CD4-positive, alpha-beta T cell treated with Interleukin-4 for 4 hours (primary cell): ENCODE results near the gene CNTNAP1.

Source experiments
- DNase-seq: peaks from one replicate; pipeline ENCODE4 v3.0.0-alpha.2; 2020

The CNTNAP1 gene

GRCh38 chr17:42670789-42671657 is 11.3 kb upstream of the CNTNAP1 start:
- no peak for DNase-seq

- DNase-seq = no peak
Measured at GRCh38 chr17:42672038-42672437, 10.3 kb upstream of the CNTNAP1 start.

- no peak for DNase-seq
Measured at GRCh38 chr17:42673266-42673884, 9.0 kb upstream of the CNTNAP1 start.

- peak; percentile 13 for DNase-seq
Measured at GRCh38 chr17:42673885-42674754, 8.2 kb upstream of the CNTNAP1 start.

GRCh38 chr17:42674755-42675347 is 7.5 kb upstream of the CNTNAP1 start:
- no peak for DNase-seq

- DNase-seq = no peak
Measured at GRCh38 chr17:42675348-42675964, 6.9 kb upstream of the CNTNAP1 start.

- DNase-seq = no peak
Measured at GRCh38 chr17:42675965-42676423, 6.3 kb upstream of the CNTNAP1 start.

- DNase-seq = no peak
Measured at GRCh38 chr17:42676424-42677011, 5.8 kb upstream of the CNTNAP1 start, which contains the start of gene PLEKHH3. Gene PLEKHH3, minus strand, starts transcription at chr17:42676994. Its CDS starts 431 bp downstream, at chr17:42676563.

- peak; percentile 98 for DNase-seq
Measured at GRCh38 chr17:42677012-42677857, 5.1 kb upstream of the CNTNAP1 start.

- peak; percentile 67 for DNase-seq
Measured at GRCh38 chr17:42677921-42678781, 4.2 kb upstream of the CNTNAP1 start.

GRCh38 chr17:42678951-42679491 is 3.3 kb upstream of the CNTNAP1 start:
- peak; percentile 42 for DNase-seq

GRCh38 chr17:42679492-42680330 is 2.6 kb upstream of the CNTNAP1 start:
- DNase-seq = peak; percentile 70

- no peak for DNase-seq
Measured at GRCh38 chr17:42680331-42680808, 2.0 kb upstream of the CNTNAP1 start.

- no peak for DNase-seq
Measured at GRCh38 chr17:42682722-42683403, 532 bp downstream of the CNTNAP1 start.

GRCh38 chr17:42683407-42684034 is 1.2 kb downstream of the CNTNAP1 start:
- no peak for DNase-seq

GRCh38 chr17:42684929-42685556 is 2.7 kb downstream of the CNTNAP1 start:
- no peak for DNase-seq

GRCh38 chr17:42685831-42686230 is 3.5 kb downstream of the CNTNAP1 start:
- no peak for DNase-seq
